Melanocyte of skin (primary cell): ENCODE measurements around the gene NOC3L. TPM values are rescaled to one million over a fixed set of nuclear protein-coding genes. Genes with fewer than 3 reads are reported as not detected.

ENCODE experiments used
- total RNA-seq, 2 donors: library from RNA; depleted of rRNA; stranded (reverse); fragments of >200 nt; gene quantifications; 2 replicates each; pipeline ENCODE4 v1.2.3, GENCODE V29; 2012

NOC3L gene, protein sequence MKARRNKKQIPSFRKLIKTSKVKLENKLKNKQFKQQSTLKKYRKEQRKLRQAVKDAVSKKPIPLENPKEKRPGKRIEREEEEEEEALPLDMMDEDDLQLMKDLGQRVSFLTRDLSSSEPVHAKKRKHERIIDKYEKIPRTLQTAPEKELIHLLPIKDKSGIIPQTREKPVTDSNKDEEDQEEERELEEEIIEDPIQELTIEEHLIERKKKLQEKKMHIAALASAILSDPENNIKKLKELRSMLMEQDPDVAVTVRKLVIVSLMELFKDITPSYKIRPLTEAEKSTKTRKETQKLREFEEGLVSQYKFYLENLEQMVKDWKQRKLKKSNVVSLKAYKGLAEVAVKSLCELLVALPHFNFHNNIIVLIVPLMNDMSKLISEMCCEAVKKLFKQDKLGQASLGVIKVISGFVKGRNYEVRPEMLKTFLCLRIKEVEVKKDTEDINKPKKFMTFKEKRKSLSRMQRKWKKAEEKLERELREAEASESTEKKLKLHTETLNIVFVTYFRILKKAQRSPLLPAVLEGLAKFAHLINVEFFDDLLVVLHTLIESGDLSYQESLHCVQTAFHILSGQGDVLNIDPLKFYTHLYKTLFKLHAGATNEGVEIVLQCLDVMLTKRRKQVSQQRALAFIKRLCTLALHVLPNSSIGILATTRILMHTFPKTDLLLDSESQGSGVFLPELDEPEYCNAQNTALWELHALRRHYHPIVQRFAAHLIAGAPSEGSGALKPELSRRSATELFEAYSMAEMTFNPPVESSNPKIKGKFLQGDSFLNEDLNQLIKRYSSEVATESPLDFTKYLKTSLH
- total RNA-seq, result 10 to 100 TPM; 19.3 to 34.3 TPM

GRCh38 chr10:94362360-94363250 is at the start of gene NOC3L:
NOC3L (minus strand) TSS chr10:94362939; CDS start chr10:94362838, 101 bp downstream.

GRCh38 chr10:94402204-94402842 is 39.6 kb upstream of the NOC3L start, which contains the start of gene TBC1D12:
TBC1D12 (plus strand) TSS chr10:94402541; CDS start chr10:94402614, 73 bp downstream.

Other genes starting within 250 kb of the NOC3L start
- 10 to 100 TPM in 1 of 2 donors, 1 to 10 TPM in 1; 8.7 to 10.7 TPM for gene TBC1D12, start 39.6 kb upstream of the NOC3L start, total RNA-seq
- 10 to 100 TPM; 16.5 to 34.0 TPM for gene HELLS, start 182.8 kb upstream of the NOC3L start, total RNA-seq